ENCODE results near the gene DNAL4.

DNAL4 gene

GRCh38 chr22:38795569-38795968 lies 1.6 kb upstream of the DNAL4 start:
- no peaks in the 10 kb centered on the region; the same call in 1 of the 2 replicates for H3K9me3 ChIP-seq
- no peak overlapping the region for H3K4me3 ChIP-seq (ENCODE audit: low read depth, low read length)
- no peak for TF ChIP-seq CTCF (IDR thresholded peaks at IDR 0.05; ENCODE audit: low read depth, low read length)
- DNase-seq = no peak
- peaks cover 6% of the 10 kb centered on the region; the same call in 1 of the 2 replicates for H3K4me1 ChIP-seq
- peaks cover 2% of the 10 kb centered on the region; the same call in 1 of the 2 replicates for H3K27me3 ChIP-seq
- no peaks in the 10 kb centered on the region for H3K36me3 ChIP-seq

- H3K4me3 ChIP-seq (ENCODE audit: low read depth, low read length) = peak overlapping the region; percentile 73
- H3K9me3 ChIP-seq = no peaks in the 10 kb centered on the region
- no peak for TF ChIP-seq CTCF (IDR thresholded peaks at IDR 0.05; ENCODE audit: low read depth, low read length)
- peaks cover 6% of the 10 kb centered on the region for H3K4me1 ChIP-seq
- H3K27me3 ChIP-seq = peaks cover 2% of the 10 kb centered on the region; the same call in 1 of the 2 replicates
- no peak for DNase-seq
- no peaks in the 10 kb centered on the region for H3K36me3 ChIP-seq
Measured at GRCh38 chr22:38793317-38793716, 626 bp downstream of the DNAL4 start.

GRCh38 chr22:38792833-38793232 lies 1.1 kb downstream of the DNAL4 start:
- H3K36me3 ChIP-seq = no peaks in the 10 kb centered on the region
- H3K27me3 ChIP-seq = peaks cover 2% of the 10 kb centered on the region; the same call in 1 of the 2 replicates
- DNase-seq = no peak
- peaks cover 10% of the 10 kb centered on the region for H3K4me1 ChIP-seq
- H3K4me3 ChIP-seq (ENCODE audit: low read depth, low read length) = peak overlapping the region; percentile 73
- no peak for TF ChIP-seq CTCF (IDR thresholded peaks at IDR 0.05; ENCODE audit: low read depth, low read length)
- no peaks in the 10 kb centered on the region for H3K9me3 ChIP-seq

GRCh38 chr22:38789606-38790005 lies 4.3 kb downstream of the DNAL4 start:
- H3K4me1 ChIP-seq = peaks cover 32% of the 10 kb centered on the region
- no peaks in the 10 kb centered on the region for H3K9me3 ChIP-seq
- DNase-seq = no peak
- H3K4me3 ChIP-seq (ENCODE audit: low read depth, low read length) = no peak overlapping the region
- H3K36me3 ChIP-seq = no peaks in the 10 kb centered on the region; the same call in 1 of the 2 replicates
- TF ChIP-seq CTCF (IDR thresholded peaks at IDR 0.05; ENCODE audit: low read depth, low read length) = no peak
- H3K27me3 ChIP-seq = no peaks in the 10 kb centered on the region

GRCh38 chr22:38788846-38789245 lies 5.1 kb downstream of the DNAL4 start:
- DNase-seq = peak; percentile 75
- TF ChIP-seq CTCF (IDR thresholded peaks at IDR 0.05; ENCODE audit: low read depth, low read length) = no peak

GRCh38 chr22:38788021-38788816 lies 5.7 kb downstream of the DNAL4 start:
- DNase-seq = peak; percentile 81
- no peak for TF ChIP-seq CTCF (IDR thresholded peaks at IDR 0.05; ENCODE audit: low read depth, low read length)

More at GRCh38 chr22:38788846-38789245, 5.1 kb downstream of the DNAL4 start:
- Histone ChIP-seq H3K4me3 (ENCODE audit: low read depth, low read length) (no peak overlapping the region), H3K9me3 (no peaks in the 10 kb centered on the region), H3K4me1 (peaks cover 28% of the 10 kb centered on the region), H3K36me3 (no peaks in the 10 kb centered on the region; the same call in 1 of the 2 replicates), H3K27me3 (no peaks in the 10 kb centered on the region)

More at GRCh38 chr22:38788021-38788816, 5.7 kb downstream of the DNAL4 start:
- no peaks in the 10 kb centered on the region; the same call in 1 of the 2 replicates for H3K36me3 ChIP-seq
- no peaks in the 10 kb centered on the region for H3K27me3 ChIP-seq
- H3K9me3 ChIP-seq = no peaks in the 10 kb centered on the region
- peaks cover 32% of the 10 kb centered on the region for H3K4me1 ChIP-seq
- H3K4me3 ChIP-seq (ENCODE audit: low read depth, low read length) = no peak overlapping the region

All from BE2C (cell line).